ENCODE results near the gene ZBTB32.
"Not testable (repeated sequence)": the region's sequence is repeated elsewhere in the genome, so short reads cannot be mapped to it uniquely, and the experiment has no call there.

The ZBTB32 gene, protein sequence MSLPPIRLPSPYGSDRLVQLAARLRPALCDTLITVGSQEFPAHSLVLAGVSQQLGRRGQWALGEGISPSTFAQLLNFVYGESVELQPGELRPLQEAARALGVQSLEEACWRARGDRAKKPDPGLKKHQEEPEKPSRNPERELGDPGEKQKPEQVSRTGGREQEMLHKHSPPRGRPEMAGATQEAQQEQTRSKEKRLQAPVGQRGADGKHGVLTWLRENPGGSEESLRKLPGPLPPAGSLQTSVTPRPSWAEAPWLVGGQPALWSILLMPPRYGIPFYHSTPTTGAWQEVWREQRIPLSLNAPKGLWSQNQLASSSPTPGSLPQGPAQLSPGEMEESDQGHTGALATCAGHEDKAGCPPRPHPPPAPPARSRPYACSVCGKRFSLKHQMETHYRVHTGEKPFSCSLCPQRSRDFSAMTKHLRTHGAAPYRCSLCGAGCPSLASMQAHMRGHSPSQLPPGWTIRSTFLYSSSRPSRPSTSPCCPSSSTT

DNA sequence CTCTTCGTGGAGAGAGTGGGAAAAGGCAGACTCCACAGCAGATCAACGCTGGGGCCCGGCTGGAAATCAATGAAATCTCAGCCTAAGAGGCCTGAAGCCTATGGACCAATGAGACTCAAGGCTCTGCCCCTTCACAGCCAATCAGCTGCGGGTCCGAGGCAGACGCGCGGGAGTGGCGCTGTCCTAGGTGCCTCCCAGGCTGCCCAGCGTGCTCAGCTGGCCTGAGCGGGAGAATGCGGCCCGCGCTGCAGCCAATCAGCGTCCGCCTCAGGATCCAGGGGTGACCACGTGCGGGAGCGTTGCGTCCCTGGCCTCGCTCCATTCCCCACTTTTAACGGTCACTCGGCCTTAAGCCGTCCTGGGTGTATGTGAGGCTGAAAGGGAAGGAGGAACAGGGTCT, at the start of gene ZBTB32:
ZBTB32 (plus strand) TSS at position 341 of the 400 bp plus-strand sequence. CDS start 10,069 bp downstream, outside the sequence.
- DNase-seq (ENCODE audit: low read depth), result no peak
- TF ChIP-seq, protein P1, sequence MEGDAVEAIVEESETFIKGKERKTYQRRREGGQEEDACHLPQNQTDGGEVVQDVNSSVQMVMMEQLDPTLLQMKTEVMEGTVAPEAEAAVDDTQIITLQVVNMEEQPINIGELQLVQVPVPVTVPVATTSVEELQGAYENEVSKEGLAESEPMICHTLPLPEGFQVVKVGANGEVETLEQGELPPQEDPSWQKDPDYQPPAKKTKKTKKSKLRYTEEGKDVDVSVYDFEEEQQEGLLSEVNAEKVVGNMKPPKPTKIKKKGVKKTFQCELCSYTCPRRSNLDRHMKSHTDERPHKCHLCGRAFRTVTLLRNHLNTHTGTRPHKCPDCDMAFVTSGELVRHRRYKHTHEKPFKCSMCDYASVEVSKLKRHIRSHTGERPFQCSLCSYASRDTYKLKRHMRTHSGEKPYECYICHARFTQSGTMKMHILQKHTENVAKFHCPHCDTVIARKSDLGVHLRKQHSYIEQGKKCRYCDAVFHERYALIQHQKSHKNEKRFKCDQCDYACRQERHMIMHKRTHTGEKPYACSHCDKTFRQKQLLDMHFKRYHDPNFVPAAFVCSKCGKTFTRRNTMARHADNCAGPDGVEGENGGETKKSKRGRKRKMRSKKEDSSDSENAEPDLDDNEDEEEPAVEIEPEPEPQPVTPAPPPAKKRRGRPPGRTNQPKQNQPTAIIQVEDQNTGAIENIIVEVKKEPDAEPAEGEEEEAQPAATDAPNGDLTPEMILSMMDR (IDR thresholded peaks at IDR 0.05; ENCODE audit: low read depth, low read length, missing control alignments), result no peak
- in situ Hi-C loops (cut with HindIII; ENCODE audit: low sequenced_read_pairs), result no loop called here
- no peak within 1 kb of the TSS for H3K4me3 ChIP-seq (ENCODE audit: low read depth, low read length)

DNA sequence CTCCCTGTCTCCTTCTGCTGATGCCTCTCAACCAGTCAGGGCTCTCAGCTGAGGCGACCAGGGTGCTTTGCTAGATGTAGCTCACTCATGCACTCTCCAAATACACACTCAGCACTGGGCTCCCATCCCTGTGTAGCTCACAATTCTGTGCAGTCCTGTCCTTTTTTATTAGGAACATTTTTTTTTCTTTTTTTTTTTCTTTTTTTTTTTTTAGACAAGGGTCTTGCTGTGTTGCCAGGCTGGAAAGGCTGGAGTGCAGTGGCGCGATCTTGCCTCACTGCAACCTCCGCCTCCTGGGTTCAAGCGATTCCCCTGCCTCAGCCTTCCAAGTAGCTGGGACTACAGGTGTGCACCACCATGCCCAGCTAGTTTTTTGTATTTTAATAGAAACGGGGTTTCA, 49.5 kb upstream of the ZBTB32 start:
- H3K4me3 ChIP-seq (ENCODE audit: low read depth, low read length); in situ Hi-C loops (cut with HindIII; ENCODE audit: low sequenced_read_pairs); DNase-seq (ENCODE audit: low read depth): not testable (repeated sequence)

DNA sequence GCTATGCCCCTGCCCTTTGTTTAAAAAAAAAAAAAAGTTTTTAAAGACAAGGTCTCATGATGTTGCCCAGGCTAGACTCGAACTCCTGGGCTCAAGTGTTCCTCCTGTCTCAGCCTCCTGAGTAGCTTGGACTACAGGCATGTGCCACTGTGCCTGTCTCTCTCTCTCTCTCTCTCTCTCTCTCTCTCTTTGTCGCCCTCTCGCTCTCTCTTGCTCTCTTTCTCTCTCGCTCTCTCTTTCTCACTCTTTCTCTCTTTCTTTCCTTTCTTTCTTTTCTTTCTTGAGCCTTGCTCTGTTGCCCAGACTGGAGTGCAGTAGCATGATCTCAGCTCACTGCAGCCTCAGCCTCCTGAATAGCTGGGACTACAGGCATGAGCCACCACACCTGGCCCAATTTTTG, 48.8 kb upstream of the ZBTB32 start:
- in situ Hi-C loops (cut with HindIII; ENCODE audit: low sequenced_read_pairs), result no loop called here
- TF ChIP-seq, protein P1 (IDR thresholded peaks at IDR 0.05; ENCODE audit: low read depth, low read length, missing control alignments), result no peak
- DNase-seq (ENCODE audit: low read depth), result no peak
- no peak overlapping the region for H3K4me3 ChIP-seq (ENCODE audit: low read depth, low read length)

DNA sequence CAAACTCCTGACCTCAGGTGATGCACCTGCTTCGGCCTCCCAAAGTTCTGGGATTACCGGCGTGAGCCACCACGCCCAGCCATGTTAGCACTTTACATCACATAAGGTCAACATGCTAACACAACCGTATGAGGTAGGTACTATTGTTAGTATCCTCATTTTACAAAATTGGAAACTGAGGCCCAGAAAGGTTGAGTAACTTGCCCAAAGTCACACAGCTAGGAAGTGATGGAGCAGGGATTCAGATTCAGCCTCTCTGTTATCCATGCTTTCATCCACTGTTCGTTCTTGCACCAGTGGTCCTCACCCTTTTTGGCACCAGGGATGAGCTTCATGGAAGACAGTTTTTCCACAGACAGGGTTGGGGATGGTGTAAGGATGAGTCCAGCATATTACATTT, 47.7 kb upstream of the ZBTB32 start:
- H3K4me3 ChIP-seq (ENCODE audit: low read depth, low read length), result no peak overlapping the region
- DNase-seq (ENCODE audit: low read depth), result no peak
- in situ Hi-C loops (cut with HindIII; ENCODE audit: low sequenced_read_pairs), result no loop called here
- TF ChIP-seq, protein P1 (IDR thresholded peaks at IDR 0.05; ENCODE audit: low read depth, low read length, missing control alignments), result no peak

DNA sequence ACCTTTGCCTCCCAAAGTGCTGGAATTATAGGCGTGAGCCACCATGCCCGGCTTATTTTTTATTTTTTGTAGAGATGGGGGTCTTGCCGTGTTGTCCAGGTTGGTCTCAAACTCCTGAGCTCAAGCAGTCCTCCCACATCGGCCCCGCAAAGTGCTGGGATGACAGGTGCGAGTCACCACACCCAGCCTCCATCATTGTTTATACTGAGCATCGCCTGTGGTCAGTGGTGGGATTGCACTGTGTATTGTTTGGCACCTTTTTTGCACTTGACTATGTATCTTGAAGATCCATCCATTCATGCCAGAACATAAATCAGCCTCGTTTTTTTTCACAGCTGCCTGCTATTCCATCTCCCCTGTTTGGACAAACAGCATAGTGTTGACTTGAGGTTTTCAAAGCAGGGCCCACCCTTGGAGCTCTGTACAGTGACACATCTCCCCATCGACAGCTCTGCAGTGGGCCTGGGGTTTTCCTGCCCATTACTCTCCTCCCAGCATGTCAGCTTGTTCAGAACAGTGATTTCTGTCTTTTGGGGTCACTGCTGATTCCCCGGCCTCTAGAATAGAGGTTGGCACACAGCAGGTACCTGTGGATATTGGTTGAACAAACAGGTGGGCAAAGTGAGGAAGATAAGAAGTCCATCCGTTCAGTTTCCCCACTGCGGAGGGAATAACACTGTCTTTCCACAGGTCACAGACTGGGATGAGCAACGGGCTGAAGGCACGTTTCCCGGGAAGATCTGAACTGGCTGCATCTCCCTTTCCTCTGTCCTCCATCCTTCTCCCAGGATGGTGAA, 46.3 kb upstream of the ZBTB32 start:
- in situ Hi-C loops (cut with HindIII; ENCODE audit: low sequenced_read_pairs), result no loop called here
- no peak for DNase-seq (ENCODE audit: low read depth)
- no peak overlapping the region for H3K4me3 ChIP-seq (ENCODE audit: low read depth, low read length)
- TF ChIP-seq, protein P1 (IDR thresholded peaks at IDR 0.05; ENCODE audit: low read depth, low read length, missing control alignments), result peak; percentile 11

DNA sequence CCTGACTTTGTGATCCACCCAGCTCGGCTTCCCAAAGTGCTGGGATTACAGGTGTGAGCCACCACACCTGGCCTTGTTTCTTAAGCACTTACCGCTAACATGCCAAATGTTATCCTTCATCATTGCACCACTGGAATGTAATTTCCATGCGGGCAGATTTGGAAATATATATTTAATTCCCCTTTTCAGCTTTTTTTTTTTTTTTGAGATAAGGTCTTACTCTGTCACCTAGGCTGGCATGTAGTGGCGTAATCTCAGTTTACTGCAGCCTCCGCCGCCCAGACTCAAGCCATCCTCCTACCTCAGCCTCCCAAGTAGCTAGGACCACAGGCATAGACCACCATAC, 42.4 kb upstream of the ZBTB32 start:
- TF ChIP-seq, protein P1 (IDR thresholded peaks at IDR 0.05; ENCODE audit: low read depth, low read length, missing control alignments), result no peak
- in situ Hi-C loops (cut with HindIII; ENCODE audit: low sequenced_read_pairs), result no loop called here
- DNase-seq (ENCODE audit: low read depth), result no peak
- H3K4me3 ChIP-seq (ENCODE audit: low read depth, low read length), result no peak overlapping the region

DNA sequence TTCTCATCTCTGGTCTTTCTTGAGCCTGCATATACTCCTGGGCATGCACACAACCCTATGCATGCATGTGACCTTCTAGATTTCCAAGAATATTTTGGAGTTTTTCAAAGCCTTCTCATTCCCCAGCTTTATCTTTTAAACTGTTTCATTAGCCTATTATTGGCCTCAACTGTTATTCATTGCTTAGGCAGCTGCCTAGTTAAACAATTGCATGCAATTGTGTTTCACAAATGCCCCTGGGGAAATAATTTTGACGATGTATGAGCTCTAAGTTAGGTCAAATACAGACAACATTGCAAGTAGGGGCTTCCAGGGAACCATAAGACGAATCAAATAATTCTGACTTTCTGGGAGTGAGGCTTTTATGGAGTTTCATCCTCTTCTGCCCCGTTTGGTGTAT, 40.4 kb upstream of the ZBTB32 start:
- no peak overlapping the region for H3K4me3 ChIP-seq (ENCODE audit: low read depth, low read length)
- TF ChIP-seq, protein P1 (IDR thresholded peaks at IDR 0.05; ENCODE audit: low read depth, low read length, missing control alignments), result no peak
- in situ Hi-C loops (cut with HindIII; ENCODE audit: low sequenced_read_pairs), result no loop called here
- no peak for DNase-seq (ENCODE audit: low read depth)
